ENCODE results near the gene TAF9B.
"Not testable (repeated sequence)": the region's sequence is repeated elsewhere in the genome, so short reads cannot be mapped to it uniquely, and the experiment has no call there.

Gene TAF9B

DNA sequence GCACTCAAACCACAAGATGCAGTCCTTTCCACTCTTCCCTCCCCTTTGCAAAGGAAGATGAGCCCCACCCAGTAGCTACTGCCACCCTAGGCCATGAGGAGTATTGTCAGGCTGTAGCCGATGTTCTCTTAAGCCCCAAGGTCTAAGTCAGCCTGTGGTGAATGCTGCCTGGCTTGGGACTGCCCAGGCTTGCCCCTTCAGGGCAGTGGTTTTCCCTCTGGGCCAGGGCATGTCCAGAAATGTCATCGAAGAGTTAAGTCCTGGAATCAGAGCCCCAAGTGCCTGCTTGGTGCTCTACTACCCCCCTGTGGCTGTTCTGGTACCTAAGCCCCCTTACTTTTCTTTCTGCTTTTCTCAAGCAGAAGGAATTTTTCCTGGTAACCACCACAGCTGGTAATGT lies 47.2 kb downstream of the TAF9B start:
- Histone ChIP-seq H3K27ac (ENCODE audit: low read length) (no peak overlapping the region), H3K9me3 (ENCODE audit: control insufficient read depth in 1 of 2, low read length in 2 of 2) (no peaks in the 10 kb centered on the region), H3K4me1 (ENCODE audit: control insufficient read depth in 1 of 2, insufficient read depth in 2 of 2, low read length in 2 of 2) (no peaks in the 10 kb centered on the region), H3K27me3 (ENCODE audit: low read depth, low read length) (no peaks in the 10 kb centered on the region), H3K36me3 (ENCODE audit: control insufficient read depth in 1 of 2, insufficient read depth in 2 of 2, low read length in 2 of 2) (no peaks in the 10 kb centered on the region), H3K4me3 (ENCODE audit: low read depth in 1 of 2, low read length in 2 of 2) (no peak overlapping the region)

DNA sequence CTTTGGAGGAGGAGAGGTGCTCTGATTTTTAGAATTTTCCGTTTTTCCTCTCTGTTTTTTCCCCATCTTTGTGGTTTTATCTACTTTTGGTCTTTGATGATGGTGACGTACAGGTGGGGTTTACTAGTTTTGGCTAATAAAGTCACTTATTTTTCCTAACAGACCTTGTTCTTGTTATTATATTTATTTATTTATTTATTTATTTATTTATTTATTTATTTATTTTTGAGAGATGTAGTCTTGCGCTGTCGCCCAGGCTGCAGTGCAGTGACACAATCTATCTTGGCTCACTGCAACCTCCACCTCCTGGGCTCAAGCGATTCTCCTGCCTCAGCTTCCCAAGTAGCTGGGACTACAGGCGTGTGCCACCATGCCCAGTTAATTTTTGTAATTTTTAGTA lies 58.0 kb downstream of the TAF9B start:
- not testable (repeated sequence) for H3K27ac ChIP-seq (ENCODE audit: low read length); H3K4me1 ChIP-seq (ENCODE audit: control insufficient read depth in 1 of 2, insufficient read depth in 2 of 2, low read length in 2 of 2); H3K36me3 ChIP-seq (ENCODE audit: control insufficient read depth in 1 of 2, insufficient read depth in 2 of 2, low read length in 2 of 2); H3K27me3 ChIP-seq (ENCODE audit: low read depth, low read length); H3K9me3 ChIP-seq (ENCODE audit: control insufficient read depth in 1 of 2, low read length in 2 of 2); H3K4me3 ChIP-seq (ENCODE audit: low read depth in 1 of 2, low read length in 2 of 2)

Data from muscle layer of duodenum (tissue), 2 donors.